ENCODE measurements around the gene CLEC16A.
A peak's percentile ranks its signal among the peaks of the same experiment; 100 is the strongest.

Gene CLEC16A

GRCh38 chr16:11016993-11017392 is 72.6 kb downstream of the CLEC16A start:
- DNase-seq (ENCODE audit: low spot score), result peak; percentile 69

GRCh38 chr16:11017499-11017898 is 73.1 kb downstream of the CLEC16A start:
- DNase-seq (ENCODE audit: low spot score), result no peak

- no peak for DNase-seq (ENCODE audit: low spot score)
Measured at GRCh38 chr16:11020388-11020787, 76.0 kb downstream of the CLEC16A start.

- DNase-seq (ENCODE audit: low spot score), result no peak
Measured at GRCh38 chr16:11020792-11021551, 76.6 kb downstream of the CLEC16A start.

- no peak for DNase-seq (ENCODE audit: low spot score)
Measured at GRCh38 chr16:11022002-11022401, 77.6 kb downstream of the CLEC16A start.

GRCh38 chr16:11023262-11024039 is 79.1 kb downstream of the CLEC16A start:
- DNase-seq (ENCODE audit: low spot score), result no peak

- no peak for DNase-seq (ENCODE audit: low spot score)
Measured at GRCh38 chr16:11024333-11025053, 80.1 kb downstream of the CLEC16A start.

GRCh38 chr16:11025120-11025531 is 80.8 kb downstream of the CLEC16A start:
- DNase-seq (ENCODE audit: low spot score), result no peak

GRCh38 chr16:11029948-11030347 is 85.6 kb downstream of the CLEC16A start:
- DNase-seq (ENCODE audit: low spot score), result no peak

GRCh38 chr16:11030990-11031510 is 86.7 kb downstream of the CLEC16A start:
- DNase-seq (ENCODE audit: low spot score), result no peak

GRCh38 chr16:11032000-11032921 is 87.9 kb downstream of the CLEC16A start:
- no peak for DNase-seq (ENCODE audit: low spot score)

- no peak for DNase-seq (ENCODE audit: low spot score)
Measured at GRCh38 chr16:11032922-11033291, 88.5 kb downstream of the CLEC16A start.

- no peak for DNase-seq (ENCODE audit: low spot score)
Measured at GRCh38 chr16:11033629-11034420, 89.5 kb downstream of the CLEC16A start.

GRCh38 chr16:11034481-11034931 is 90.1 kb downstream of the CLEC16A start:
- no peak for DNase-seq (ENCODE audit: low spot score)

- DNase-seq (ENCODE audit: low spot score), result no peak
Measured at GRCh38 chr16:11035096-11035495, 90.7 kb downstream of the CLEC16A start.

- no peak for DNase-seq (ENCODE audit: low spot score)
Measured at GRCh38 chr16:11036040-11036439, 91.7 kb downstream of the CLEC16A start.

- DNase-seq (ENCODE audit: low spot score), result no peak
Measured at GRCh38 chr16:11036868-11037410, 92.6 kb downstream of the CLEC16A start.

GRCh38 chr16:11038305-11038704 is 93.9 kb downstream of the CLEC16A start:
- DNase-seq (ENCODE audit: low spot score), result no peak

- no peak for DNase-seq (ENCODE audit: low spot score)
Measured at GRCh38 chr16:11038777-11039176, 94.4 kb downstream of the CLEC16A start.

- no peak for DNase-seq (ENCODE audit: low spot score)
Measured at GRCh38 chr16:11039726-11040125, 95.4 kb downstream of the CLEC16A start.

Data from COLO829 (cell line).